ENCODE data around the gene SOX12.
"Not testable (repeated sequence)": the region's sequence is repeated elsewhere in the genome, so short reads cannot be mapped to it uniquely, and the experiment has no call there.

The SOX12 gene

GRCh38 chr20:328975-329695 lies 3.8 kb downstream of the SOX12 start:
- TF ChIP-seq, protein P1, sequence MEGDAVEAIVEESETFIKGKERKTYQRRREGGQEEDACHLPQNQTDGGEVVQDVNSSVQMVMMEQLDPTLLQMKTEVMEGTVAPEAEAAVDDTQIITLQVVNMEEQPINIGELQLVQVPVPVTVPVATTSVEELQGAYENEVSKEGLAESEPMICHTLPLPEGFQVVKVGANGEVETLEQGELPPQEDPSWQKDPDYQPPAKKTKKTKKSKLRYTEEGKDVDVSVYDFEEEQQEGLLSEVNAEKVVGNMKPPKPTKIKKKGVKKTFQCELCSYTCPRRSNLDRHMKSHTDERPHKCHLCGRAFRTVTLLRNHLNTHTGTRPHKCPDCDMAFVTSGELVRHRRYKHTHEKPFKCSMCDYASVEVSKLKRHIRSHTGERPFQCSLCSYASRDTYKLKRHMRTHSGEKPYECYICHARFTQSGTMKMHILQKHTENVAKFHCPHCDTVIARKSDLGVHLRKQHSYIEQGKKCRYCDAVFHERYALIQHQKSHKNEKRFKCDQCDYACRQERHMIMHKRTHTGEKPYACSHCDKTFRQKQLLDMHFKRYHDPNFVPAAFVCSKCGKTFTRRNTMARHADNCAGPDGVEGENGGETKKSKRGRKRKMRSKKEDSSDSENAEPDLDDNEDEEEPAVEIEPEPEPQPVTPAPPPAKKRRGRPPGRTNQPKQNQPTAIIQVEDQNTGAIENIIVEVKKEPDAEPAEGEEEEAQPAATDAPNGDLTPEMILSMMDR (IDR thresholded peaks at IDR 0.05) = no peak
- no peak overlapping the region for H3K4me3 ChIP-seq
- peak overlapping the region in 1 of 2 donors; percentile 64 for H3K27ac ChIP-seq
- no peak for DNase-seq (ENCODE audit: low spot score)

GRCh38 chr20:329851-330232 lies 4.5 kb downstream of the SOX12 start:
- TF ChIP-seq, protein P1 (IDR thresholded peaks at IDR 0.05) = no peak
- Histone ChIP-seq H3K27ac (peak overlapping the region in 1 of 2 donors; percentile 18), H3K4me3 (no peak overlapping the region)
- DNase-seq (ENCODE audit: low spot score) = no peak

DNA sequence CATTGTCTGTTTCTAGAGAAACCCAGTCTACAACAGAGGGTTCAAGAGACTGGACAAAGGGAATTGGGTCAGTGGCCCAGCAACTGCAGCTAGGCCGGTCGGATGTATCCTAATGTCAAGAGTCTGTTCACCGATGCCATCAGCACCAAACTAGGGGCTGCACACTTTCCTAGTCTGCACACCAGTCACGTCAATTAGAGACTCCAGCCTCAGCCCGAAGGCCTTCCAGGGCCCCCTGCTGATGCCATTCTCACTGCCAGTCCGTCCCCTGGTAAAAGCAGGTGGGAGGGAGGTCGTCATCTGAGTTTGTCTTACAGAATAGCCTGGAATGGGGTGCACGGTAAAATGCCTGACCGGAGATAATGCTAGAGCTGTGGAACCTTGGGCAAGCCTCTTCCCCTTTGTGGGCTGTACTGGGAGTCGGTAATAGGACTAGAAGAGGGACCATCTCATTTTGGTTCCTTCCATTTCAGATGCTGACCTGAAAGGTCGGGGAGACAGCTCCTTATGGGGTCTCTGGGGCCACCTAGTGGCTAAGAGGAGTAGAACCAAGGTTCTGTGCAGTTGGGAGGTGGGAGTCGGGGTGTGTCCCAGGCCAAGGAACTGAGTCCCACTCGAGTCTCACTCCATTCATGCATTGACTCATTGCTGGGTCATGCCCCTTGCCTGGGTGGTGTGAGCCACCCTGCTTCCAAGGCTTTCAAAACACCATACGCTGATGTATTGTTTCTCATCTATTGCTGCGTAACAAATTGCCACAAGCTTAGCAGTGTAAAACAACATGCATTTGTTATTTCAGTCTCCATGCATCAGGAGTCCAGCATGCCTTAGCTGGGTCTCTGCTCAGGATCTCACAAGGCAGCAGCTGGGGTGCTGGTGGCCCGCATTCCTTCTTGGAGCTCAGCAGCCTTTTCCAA lies 5.1 kb downstream of the SOX12 start:
- TF ChIP-seq, protein P1 (IDR thresholded peaks at IDR 0.05) = peak; percentile 84
- no peak for DNase-seq (ENCODE audit: low spot score)
- Histone ChIP-seq H3K27ac (peak overlapping the region in 1 of 2 donors; percentile 18), H3K4me3 (no peak overlapping the region)

DNA sequence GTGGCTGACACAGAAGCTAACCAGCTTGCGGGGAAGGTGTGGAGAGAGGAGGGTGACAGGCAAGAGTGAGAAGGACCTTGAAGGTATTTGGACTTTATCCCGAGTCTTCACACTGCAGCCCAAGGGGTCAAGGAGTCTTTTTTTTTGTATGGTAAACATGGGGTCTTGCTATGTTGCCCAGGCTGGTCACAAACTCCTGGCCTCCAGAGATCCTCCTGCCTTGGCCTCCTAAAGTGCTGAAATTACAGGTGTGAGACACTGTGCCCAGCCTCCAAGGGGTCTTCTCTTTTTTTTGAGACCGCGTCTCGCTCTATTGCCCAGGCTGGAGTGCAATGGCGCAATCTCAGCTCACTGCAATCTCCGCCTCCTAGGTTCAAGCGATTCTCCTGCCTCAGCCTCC lies 9.2 kb downstream of the SOX12 start:
- DNase-seq (ENCODE audit: low spot score) = no peak
- Histone ChIP-seq H3K4me3 (no peak overlapping the region), H3K27ac (no peak overlapping the region)
- TF ChIP-seq, protein P1 (IDR thresholded peaks at IDR 0.05) = no peak

GRCh38 chr20:336040-336439 lies 10.7 kb downstream of the SOX12 start:
- H3K27ac ChIP-seq; H3K4me3 ChIP-seq; DNase-seq (ENCODE audit: low spot score): not testable (repeated sequence)

- TF ChIP-seq, protein P1 (IDR thresholded peaks at IDR 0.05) = no peak
- DNase-seq (ENCODE audit: low spot score) = no peak
- H3K4me3 ChIP-seq = no peak overlapping the region
- no peak overlapping the region for H3K27ac ChIP-seq
These were observed 16.3 kb downstream of the SOX12 start for GRCh38 chr20:341682-342081.

GRCh38 chr20:343107-343506 lies 17.8 kb downstream of the SOX12 start:
- DNase-seq (ENCODE audit: low spot score) = no peak
- Histone ChIP-seq H3K4me3 (no peak overlapping the region), H3K27ac (no peak overlapping the region)
- TF ChIP-seq, protein P1 (IDR thresholded peaks at IDR 0.05) = no peak
